Mesenchymal stem cell (in vitro differentiated cells and primary cell): ENCODE measurements around the gene NIN.
"Not testable (repeated sequence)": the region's sequence is repeated elsewhere in the genome, so short reads cannot be mapped to it uniquely, and the experiment has no call there.

ENCODE experiments used
- DNase-seq: peaks from one replicate; pipeline ENCODE4 v3.0.0-alpha.2; 2013
- H2AFZ ChIP-seq: one replicate; pipeline ENCODE4 v1.6.1; 2013; ENCODE audit warnings: low read depth, mild to moderate bottlenecking, control low read depth, inconsistent platforms, low read length, moderate library complexity
- H2AK5ac ChIP-seq: 2 replicates; pipeline ENCODE4 v1.6.1; 2013; ENCODE audit warnings: low read length, moderate library complexity, mild to moderate bottlenecking, inconsistent platforms; ENCODE audit not compliant: severe bottlenecking
- H2BK120ac ChIP-seq: one replicate; pipeline ENCODE4 v1.6.1; 2013; ENCODE audit warnings: low read depth, mild to moderate bottlenecking, inconsistent platforms, low read length, moderate library complexity
- H2BK12ac ChIP-seq, 2 experiments: one replicate each; pipeline ENCODE4 v1.6.1; 2013; ENCODE audit warnings: inconsistent platforms in 2 of 2, low read length in 2 of 2, mild to moderate bottlenecking in 2 of 2, moderate library complexity in 2 of 2, control low read depth in 1 of 2
- H2BK15ac ChIP-seq: one replicate; pipeline ENCODE4 v1.6.1; 2013; ENCODE audit warnings: mild to moderate bottlenecking, low read depth, inconsistent platforms; ENCODE audit not compliant: poor library complexity, severe bottlenecking
- H2BK5ac ChIP-seq: 2 replicates; pipeline ENCODE4 v1.6.1; 2013; ENCODE audit warnings: low read depth, mild to moderate bottlenecking, low read length, control low read depth, inconsistent platforms; ENCODE audit not compliant: poor library complexity, severe bottlenecking
- H3K14ac ChIP-seq, 2 experiments: one replicate each; pipeline ENCODE4 v1.6.1; 2013; ENCODE audit warnings: inconsistent platforms in 2 of 2, low read length in 2 of 2, control low read depth in 1 of 2, mild to moderate bottlenecking in 1 of 2, moderate library complexity in 1 of 2
- H3K18ac ChIP-seq, 2 experiments: one replicate each; pipeline ENCODE4 v1.6.1; 2013; ENCODE audit warnings: inconsistent platforms in 2 of 2, low read length in 2 of 2, control low read depth in 1 of 2, low read depth in 1 of 2, mild to moderate bottlenecking in 1 of 2
- H3K23ac ChIP-seq, 2 experiments: one replicate each; pipeline ENCODE4 v1.6.1; 2013; ENCODE audit warnings: inconsistent platforms in 2 of 2, low read length in 2 of 2, mild to moderate bottlenecking in 2 of 2, moderate library complexity in 2 of 2, control low read depth in 1 of 2
- H3K27ac ChIP-seq: 2 replicates; pipeline ENCODE4 v1.5.1; 2013; ENCODE audit warnings: mild to moderate bottlenecking, moderate library complexity, low read length, control low read depth, inconsistent platforms; ENCODE audit not compliant: poor library complexity, severe bottlenecking
- H3K27me3 ChIP-seq, 2 experiments: 2 replicates each; pipeline versions ENCODE4 v1.6.1 to v1.7.0; 2013; ENCODE audit warnings: low read length in 2 of 2, mild to moderate bottlenecking in 2 of 2, moderate library complexity in 2 of 2, control low read depth in 1 of 2, inconsistent platforms in 1 of 2; ENCODE audit not compliant: control insufficient read depth in 1 of 2, insufficient read depth in 1 of 2
- H3K36me3 ChIP-seq, 2 experiments: 2 replicates each; pipeline versions ENCODE4 v1.6.1 to v1.7.0; 2013; ENCODE audit warnings: low read length in 2 of 2, control low read depth in 1 of 2, inconsistent platforms in 1 of 2, low read depth in 1 of 2, mild to moderate bottlenecking in 1 of 2; ENCODE audit not compliant: insufficient read depth in 2 of 2, control insufficient read depth in 1 of 2
- H3K4ac ChIP-seq, 2 experiments: one replicate each; pipeline ENCODE4 v1.6.1; 2013; ENCODE audit warnings: inconsistent platforms in 2 of 2, low read length in 2 of 2, mild to moderate bottlenecking in 2 of 2, moderate library complexity in 2 of 2, control low read depth in 1 of 2, low read depth in 1 of 2
- H3K4me1 ChIP-seq: 2 replicates; pipeline ENCODE4 v1.6.1; 2013; ENCODE audit warnings: low read depth, low read length, control low read depth; ENCODE audit not compliant: control insufficient read depth, insufficient read depth
- H3K4me2 ChIP-seq: 2 replicates; pipeline ENCODE4 v1.6.1; 2013; ENCODE audit warnings: low read length, mild to moderate bottlenecking, inconsistent platforms; ENCODE audit not compliant: poor library complexity, severe bottlenecking
- H3K4me3 ChIP-seq, 2 experiments: 2 replicates each; pipeline versions ENCODE4 v1.5.1 to v1.7.0; 2013; ENCODE audit warnings: low read length in 2 of 2, mild to moderate bottlenecking in 2 of 2, control low read depth in 1 of 2, low read depth in 1 of 2; ENCODE audit not compliant: insufficient read depth in 1 of 2
- H3K79me1 ChIP-seq: replicated peaks from 2 replicates; pipeline ENCODE4 v1.6.1; 2013; ENCODE audit warnings: mild to moderate bottlenecking, control low read depth, low read length, inconsistent platforms; ENCODE audit not compliant: poor library complexity, severe bottlenecking
- H3K9ac ChIP-seq: 2 replicates; pipeline ENCODE4 v1.7.0; 2013; ENCODE audit warnings: mild to moderate bottlenecking, low read length, moderate library complexity
- H3K9me3 ChIP-seq: 2 replicates; pipeline ENCODE4 v1.7.0; 2013; ENCODE audit warnings: mild to moderate bottlenecking, low read length; ENCODE audit not compliant: control insufficient read depth
- H4K8ac ChIP-seq: one replicate; pipeline ENCODE4 v1.6.1; 2013; ENCODE audit warnings: inconsistent platforms, mild to moderate bottlenecking, low read length, moderate library complexity
- H4K91ac ChIP-seq: one replicate; pipeline ENCODE4 v1.6.1; 2013; ENCODE audit warnings: mild to moderate bottlenecking, low read length, inconsistent platforms
- WGBS: methylation state at CpG from one replicate; pipeline ENCODE4 v1.1.7; 2013; ENCODE audit warnings: mixed read lengths; 5-methylcytosine and 5-hydroxymethylcytosine counted together

The NIN gene

GRCh38 chr14:50816395-50817047 lies 14.4 kb downstream of the NIN start:
- peak overlapping the region in 1 of 2 experiments; percentile 11 for H2BK12ac ChIP-seq
- H3K36me3 ChIP-seq: peaks cover under 1 to 15% of the 10 kb centered on the region in 2 experiments
- H3K4me1 ChIP-seq: peaks cover 2% of the 10 kb centered on the region
- no peak overlapping the region for H2AK5ac ChIP-seq
- no peaks in the 10 kb centered on the region for H3K9me3 ChIP-seq
- no peak overlapping the region for H4K8ac ChIP-seq
- no peak overlapping the region for H3K4me3 ChIP-seq
- WGBS: 38% methylated on average over 5 of the region's 6 CpGs
- no peak overlapping the region for H2BK5ac ChIP-seq
- peak overlapping the region; percentile 8 for H3K9ac ChIP-seq
- no peak overlapping the region for H2AFZ ChIP-seq
- peak overlapping the region in 1 of 2 experiments; percentile 23 for H3K18ac ChIP-seq
- H3K4me2 ChIP-seq: no peak overlapping the region
- peaks cover 26% of the 10 kb centered on the region for H3K79me1 ChIP-seq
- no peak overlapping the region for H4K91ac ChIP-seq
- H3K27me3 ChIP-seq: no peaks in the 10 kb centered on the region
- no peak overlapping the region for H2BK120ac ChIP-seq
- no peak overlapping the region for H3K23ac ChIP-seq
- no peak overlapping the region for H2BK15ac ChIP-seq
- DNase-seq: peak; percentile 85
- H3K27ac ChIP-seq: peak overlapping the region; percentile 57
- H3K14ac ChIP-seq: no peak overlapping the region
- H3K4ac ChIP-seq: no peak overlapping the region

- H4K91ac ChIP-seq, H3K9me3 ChIP-seq, H2BK15ac ChIP-seq, H2BK5ac ChIP-seq, H3K4ac ChIP-seq, H3K27ac ChIP-seq, H3K4me1 ChIP-seq, H2BK120ac ChIP-seq, DNase-seq, H3K18ac ChIP-seq, H2AK5ac ChIP-seq, H3K4me3 ChIP-seq, H3K27me3 ChIP-seq, H3K9ac ChIP-seq, H2AFZ ChIP-seq, H2BK12ac ChIP-seq, H4K8ac ChIP-seq, H3K14ac ChIP-seq, H3K23ac ChIP-seq, H3K4me2 ChIP-seq: not testable (repeated sequence)
- Histone ChIP-seq H3K36me3 (peaks cover 0 to 13% of the 10 kb centered on the region in 2 experiments), H3K79me1 (peaks cover 25% of the 10 kb centered on the region)
- WGBS: 92% methylated on average over 5 of the region's 5 CpGs
Measured at GRCh38 chr14:50815526-50815925, 15.4 kb downstream of the NIN start.

- not testable (repeated sequence) for H3K4me2 ChIP-seq, H3K27ac ChIP-seq, H3K9me3 ChIP-seq, H3K4ac ChIP-seq, H3K23ac ChIP-seq, H2BK12ac ChIP-seq, H3K9ac ChIP-seq, H2AFZ ChIP-seq, H2BK5ac ChIP-seq, H2AK5ac ChIP-seq, H3K14ac ChIP-seq, H3K4me1 ChIP-seq, H3K27me3 ChIP-seq, H2BK15ac ChIP-seq, DNase-seq, H3K4me3 ChIP-seq, H4K8ac ChIP-seq, H2BK120ac ChIP-seq, H4K91ac ChIP-seq, H3K36me3 ChIP-seq, H3K18ac ChIP-seq
- 0% methylated on average over 1 of the region's 1 CpG for WGBS
- H3K79me1 ChIP-seq: peaks cover 20% of the 10 kb centered on the region
Measured at GRCh38 chr14:50815058-50815457, 15.9 kb downstream of the NIN start.

- Histone ChIP-seq H3K4ac (no peak overlapping the region), H3K79me1 (peaks cover 21% of the 10 kb centered on the region), H2AK5ac (no peak overlapping the region), H3K18ac (no peak overlapping the region), H4K91ac (no peak overlapping the region), H3K9ac (no peak overlapping the region), H4K8ac (no peak overlapping the region), H2BK5ac (no peak overlapping the region), H3K14ac (no peak overlapping the region), H2AFZ (no peak overlapping the region), H3K23ac (no peak overlapping the region), H2BK15ac (no peak overlapping the region), H3K4me1 (peaks cover 2% of the 10 kb centered on the region), H3K27ac (no peak overlapping the region), H3K4me2 (no peak overlapping the region), H2BK12ac (no peak overlapping the region), H3K9me3 (no peaks in the 10 kb centered on the region), H3K4me3 (no peak overlapping the region), H3K27me3 (no peaks in the 10 kb centered on the region), H2BK120ac (no peak overlapping the region), H3K36me3 (peaks cover 0 to 7% of the 10 kb centered on the region in 2 experiments)
- DNase-seq: no peak
- WGBS: 100% methylated on average over 1 of the region's 3 CpGs
Measured at GRCh38 chr14:50814161-50814560, 16.8 kb downstream of the NIN start.
